ENCODE data around the gene PARD3B.
A peak's percentile ranks its signal among the peaks of the same experiment; 100 is the strongest.

Gene PARD3B

GRCh38 chr2:204948024-204948763, 402.9 kb downstream of the PARD3B start:
- TF ChIP-seq GATA3 (IDR thresholded peaks at IDR 0.05; ENCODE audit: low read depth, low read length) (no peak), GATA2 (IDR thresholded peaks at IDR 0.05; ENCODE audit: low read depth, low read length) (no peak)

- TF ChIP-seq GATA3 (IDR thresholded peaks at IDR 0.05; ENCODE audit: low read depth, low read length) (no peak), GATA2 (IDR thresholded peaks at IDR 0.05; ENCODE audit: low read depth, low read length) (no peak)
These were observed 403.5 kb downstream of the PARD3B start for GRCh38 chr2:204948822-204949221.

- TF ChIP-seq GATA2 (IDR thresholded peaks at IDR 0.05; ENCODE audit: low read depth, low read length) (no peak), GATA3 (IDR thresholded peaks at IDR 0.05; ENCODE audit: low read depth, low read length) (no peak)
These were observed 405.5 kb downstream of the PARD3B start for GRCh38 chr2:204950695-204951346.

GRCh38 chr2:204958371-204958770, 413.1 kb downstream of the PARD3B start:
- TF ChIP-seq GATA2 (IDR thresholded peaks at IDR 0.05; ENCODE audit: low read depth, low read length), result no peak
- TF ChIP-seq GATA3 (IDR thresholded peaks at IDR 0.05; ENCODE audit: low read depth, low read length), result no peak

- TF ChIP-seq GATA2 (IDR thresholded peaks at IDR 0.05; ENCODE audit: low read depth, low read length) (no peak), GATA3 (IDR thresholded peaks at IDR 0.05; ENCODE audit: low read depth, low read length) (no peak)
These were observed 419.1 kb downstream of the PARD3B start for GRCh38 chr2:204964414-204964813.

GRCh38 chr2:204966245-204966644, 421.0 kb downstream of the PARD3B start:
- TF ChIP-seq GATA3 (IDR thresholded peaks at IDR 0.05; ENCODE audit: low read depth, low read length), result no peak
- no peak for TF ChIP-seq GATA2 (IDR thresholded peaks at IDR 0.05; ENCODE audit: low read depth, low read length)

- no peak for TF ChIP-seq GATA2 (IDR thresholded peaks at IDR 0.05; ENCODE audit: low read depth, low read length)
- no peak for TF ChIP-seq GATA3 (IDR thresholded peaks at IDR 0.05; ENCODE audit: low read depth, low read length)
These were observed 422.1 kb downstream of the PARD3B start for GRCh38 chr2:204967199-204967960.

- TF ChIP-seq GATA2 (IDR thresholded peaks at IDR 0.05; ENCODE audit: low read depth, low read length), result no peak
- no peak for TF ChIP-seq GATA3 (IDR thresholded peaks at IDR 0.05; ENCODE audit: low read depth, low read length)
These were observed 426.1 kb downstream of the PARD3B start for GRCh38 chr2:204971206-204971907.

- no peak for TF ChIP-seq GATA3 (IDR thresholded peaks at IDR 0.05; ENCODE audit: low read depth, low read length)
- no peak for TF ChIP-seq GATA2 (IDR thresholded peaks at IDR 0.05; ENCODE audit: low read depth, low read length)
These were observed 426.9 kb downstream of the PARD3B start for GRCh38 chr2:204972161-204972560.

- TF ChIP-seq GATA3 (IDR thresholded peaks at IDR 0.05; ENCODE audit: low read depth, low read length) (no peak), GATA2 (IDR thresholded peaks at IDR 0.05; ENCODE audit: low read depth, low read length) (no peak)
These were observed 427.5 kb downstream of the PARD3B start for GRCh38 chr2:204972606-204973336.

GRCh38 chr2:204973616-204974015, 428.3 kb downstream of the PARD3B start:
- no peak for TF ChIP-seq GATA3 (IDR thresholded peaks at IDR 0.05; ENCODE audit: low read depth, low read length)
- 0 out of 2 replicates have a peak, but pooled peaks have one; percentile 4 for TF ChIP-seq GATA2 (IDR thresholded peaks at IDR 0.05; ENCODE audit: low read depth, low read length)

- TF ChIP-seq GATA2 (IDR thresholded peaks at IDR 0.05; ENCODE audit: low read depth, low read length), result no peak
These were observed 429.2 kb downstream of the PARD3B start for GRCh38 chr2:204974487-204974886.

- TF ChIP-seq GATA3 (IDR thresholded peaks at IDR 0.05; ENCODE audit: low read depth, low read length), result no peak
- TF ChIP-seq GATA2 (IDR thresholded peaks at IDR 0.05; ENCODE audit: low read depth, low read length), result no peak
These were observed 432.6 kb downstream of the PARD3B start for GRCh38 chr2:204977914-204978313.

All from SH-SY5Y (cell line).